Fibroblast of the aortic adventitia (primary cell): Measurements from ENCODE around the gene CEP89. TPM values are rescaled to one million over a fixed set of nuclear protein-coding genes. Genes with fewer than 3 reads are reported as not detected.
"Not testable (repeated sequence)": the region's sequence is repeated elsewhere in the genome, so short reads cannot be mapped to it uniquely, and the experiment has no call there.

Experiments used
- DNase-seq: peaks from one replicate; pipeline ENCODE4 v3.0.0-alpha.2; 2010; ENCODE audit warnings: low read depth
- H3K4me3 ChIP-seq: 2 replicates; pipeline ENCODE4 v1.5.1; 2011; ENCODE audit warnings: low read depth, mild to moderate bottlenecking, control low read depth, low read length, moderate library complexity
- total RNA-seq: library from RNA; depleted of rRNA; stranded (reverse); fragments of >200 nt; gene quantifications from 2 replicates; pipeline ENCODE4 v1.2.3, GENCODE V29; 2012; ENCODE audit warnings: low replicate concordance
- TF ChIP-seq, protein P1 (sequence below): IDR thresholded peaks from 2 replicates; pipeline ENCODE4 v1.5.1; 2011; ENCODE audit warnings: mild to moderate bottlenecking, low read length, control low read depth, inconsistent platforms; ENCODE audit not compliant: insufficient read depth

The CEP89 gene
- total RNA-seq, result 25.5 and 26.3 TPM in 2 replicates

DNA sequence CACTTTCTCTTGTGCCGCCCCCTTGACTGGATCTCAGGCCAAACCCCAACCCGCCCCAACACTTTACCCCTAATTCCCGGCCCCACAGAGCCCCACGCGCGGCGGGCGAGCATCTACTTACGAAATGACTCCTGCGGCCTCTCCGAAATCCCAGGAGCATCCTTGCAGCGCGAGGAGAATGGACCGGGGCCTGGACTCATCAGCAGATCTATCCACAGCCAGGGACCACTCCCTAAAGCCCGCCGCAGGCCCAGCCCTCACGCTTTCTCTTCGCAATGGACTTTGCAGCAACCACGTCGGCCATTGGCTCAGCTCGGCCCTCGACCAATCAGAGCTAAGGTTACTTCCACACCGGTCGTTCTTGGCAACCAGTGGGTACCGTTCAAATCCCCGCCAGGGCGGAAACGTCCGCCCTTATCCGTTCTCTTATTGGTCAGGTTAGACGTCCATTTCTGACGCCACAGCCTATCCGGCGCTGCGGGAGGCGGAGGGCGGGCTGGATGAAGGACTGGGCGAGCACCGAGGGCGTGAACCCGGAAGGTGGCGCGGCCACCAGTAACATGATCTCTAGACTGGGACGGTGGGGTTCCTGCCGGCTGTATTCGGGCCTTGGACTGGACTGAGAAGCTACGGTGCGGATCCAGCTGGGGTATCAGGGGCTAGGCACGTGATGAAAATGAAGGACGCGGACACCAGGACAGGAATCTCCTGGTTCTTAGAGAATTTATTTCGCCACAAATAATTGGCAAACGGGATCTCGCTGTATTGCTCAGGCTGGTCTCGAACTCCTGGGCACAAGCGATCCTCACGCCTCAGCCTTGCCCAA lies at the start of gene CEP89, which contains the start of gene FAAP24:
Gene CEP89, minus strand, starts transcription at position 244 of the 826 bp plus-strand sequence. Its CDS starts 84 bp downstream, at position 160.
Gene FAAP24, plus strand, starts transcription at position 528 of the 826 bp plus-strand sequence. CDS start 955 bp downstream, outside the sequence.
- TF ChIP-seq, protein P1, sequence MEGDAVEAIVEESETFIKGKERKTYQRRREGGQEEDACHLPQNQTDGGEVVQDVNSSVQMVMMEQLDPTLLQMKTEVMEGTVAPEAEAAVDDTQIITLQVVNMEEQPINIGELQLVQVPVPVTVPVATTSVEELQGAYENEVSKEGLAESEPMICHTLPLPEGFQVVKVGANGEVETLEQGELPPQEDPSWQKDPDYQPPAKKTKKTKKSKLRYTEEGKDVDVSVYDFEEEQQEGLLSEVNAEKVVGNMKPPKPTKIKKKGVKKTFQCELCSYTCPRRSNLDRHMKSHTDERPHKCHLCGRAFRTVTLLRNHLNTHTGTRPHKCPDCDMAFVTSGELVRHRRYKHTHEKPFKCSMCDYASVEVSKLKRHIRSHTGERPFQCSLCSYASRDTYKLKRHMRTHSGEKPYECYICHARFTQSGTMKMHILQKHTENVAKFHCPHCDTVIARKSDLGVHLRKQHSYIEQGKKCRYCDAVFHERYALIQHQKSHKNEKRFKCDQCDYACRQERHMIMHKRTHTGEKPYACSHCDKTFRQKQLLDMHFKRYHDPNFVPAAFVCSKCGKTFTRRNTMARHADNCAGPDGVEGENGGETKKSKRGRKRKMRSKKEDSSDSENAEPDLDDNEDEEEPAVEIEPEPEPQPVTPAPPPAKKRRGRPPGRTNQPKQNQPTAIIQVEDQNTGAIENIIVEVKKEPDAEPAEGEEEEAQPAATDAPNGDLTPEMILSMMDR, result no peak
- peak within 1 kb of the TSS; percentile 86 for H3K4me3 ChIP-seq
- peak; percentile 100 for DNase-seq

GRCh38 chr19:33010891-33011290 lies 39.1 kb upstream of the CEP89 start:
- DNase-seq, H3K4me3 ChIP-seq: not testable (repeated sequence)

DNA sequence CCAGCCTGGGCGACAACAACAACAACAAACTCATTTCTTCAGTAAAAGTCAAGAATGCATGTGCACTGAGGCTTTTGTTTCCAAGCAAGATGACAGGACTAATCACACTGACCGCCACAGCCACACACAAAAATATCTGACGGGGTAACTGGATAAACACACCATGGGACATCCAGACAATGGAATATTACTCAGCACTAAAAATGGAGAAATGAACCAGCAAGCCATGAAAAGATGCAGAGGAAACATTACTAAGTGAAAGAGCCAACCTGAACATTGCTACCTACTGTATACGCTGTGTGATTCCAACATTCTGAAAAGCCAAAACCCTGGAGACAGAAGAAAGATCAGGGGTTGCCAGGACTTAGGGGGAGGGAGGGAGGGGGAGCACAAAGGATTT lies 37.0 kb upstream of the CEP89 start:
- TF ChIP-seq, protein P1, result no peak
- DNase-seq, result no peak
- H3K4me3 ChIP-seq, result no peak overlapping the region

DNA sequence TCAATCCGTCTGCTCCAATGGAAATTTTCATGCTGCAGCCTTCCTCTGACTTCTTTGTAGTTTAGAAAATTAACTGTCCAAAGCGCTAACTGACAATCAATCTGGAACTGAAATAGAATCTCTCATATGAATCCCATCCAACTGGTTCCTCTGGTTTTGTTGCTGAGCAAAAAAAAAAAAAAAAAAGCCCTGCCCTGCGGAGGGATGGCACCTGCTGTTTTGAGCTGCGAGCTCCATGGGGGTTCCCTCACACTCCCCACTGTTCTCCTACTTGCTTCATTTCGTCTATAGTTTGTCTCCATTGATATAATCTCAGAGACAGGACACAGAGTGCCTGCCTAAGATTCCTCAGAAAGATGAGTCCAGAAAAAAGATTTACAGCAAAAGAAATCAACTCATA lies 33.7 kb upstream of the CEP89 start:
- TF ChIP-seq, protein P1, result no peak
- no peak overlapping the region for H3K4me3 ChIP-seq
- DNase-seq, result no peak

DNA sequence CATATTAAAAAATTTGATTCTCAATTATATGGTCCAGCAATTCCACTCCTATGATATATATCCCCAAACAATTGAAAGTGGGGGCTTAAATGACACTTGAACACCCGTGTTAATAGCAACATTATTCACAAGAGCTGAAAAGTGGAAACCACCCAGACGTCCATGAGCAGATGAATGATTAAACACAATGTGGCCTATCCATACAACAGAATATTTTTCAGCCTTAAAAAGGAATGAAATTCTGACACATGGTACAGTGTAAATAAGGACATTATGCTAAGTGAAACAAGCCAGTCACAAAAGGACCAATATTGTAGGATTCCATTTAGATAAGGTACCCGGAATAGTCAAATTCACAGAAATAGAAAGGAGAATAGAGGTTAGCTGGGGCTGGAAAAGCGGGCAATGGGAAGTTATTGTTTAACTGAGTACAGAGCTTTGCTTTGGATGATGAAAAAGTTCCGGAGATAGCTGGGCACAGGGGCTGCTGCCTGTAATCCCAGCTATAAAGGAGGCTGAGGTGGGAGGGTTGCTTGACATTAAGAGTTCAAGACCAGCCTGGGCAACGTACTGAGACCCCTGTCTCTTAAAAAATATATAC lies 31.8 kb upstream of the CEP89 start:
- not testable (repeated sequence) for DNase-seq, H3K4me3 ChIP-seq

GRCh38 chr19:33002126-33002865 lies 30.5 kb upstream of the CEP89 start:
- DNase-seq, H3K4me3 ChIP-seq: not testable (repeated sequence)

- no peak overlapping the region for H3K4me3 ChIP-seq
- TF ChIP-seq, protein P1, result no peak
- no peak for DNase-seq
Observed at GRCh38 chr19:33000910-33001309, 29.2 kb upstream of the CEP89 start.

DNA sequence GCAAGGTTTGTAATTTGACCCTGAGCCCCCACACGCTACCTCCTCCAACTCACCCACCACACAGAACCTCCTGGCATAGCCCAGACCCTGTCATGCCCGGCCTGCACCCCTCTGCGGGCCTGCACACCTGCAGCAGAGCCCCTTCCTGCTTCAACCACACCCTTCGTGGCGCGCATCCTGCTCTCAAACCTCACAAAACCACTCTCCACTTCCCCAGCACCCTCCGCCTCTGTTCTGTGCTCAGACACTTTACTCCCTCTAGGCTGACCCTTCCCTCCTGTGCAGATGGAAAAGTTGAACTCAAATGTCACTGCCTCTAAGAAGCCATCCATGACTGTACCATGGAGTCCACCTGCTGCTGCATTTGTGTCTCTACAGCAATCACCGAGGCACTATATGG lies 28.8 kb upstream of the CEP89 start:
- DNase-seq, result no peak
- H3K4me3 ChIP-seq, result no peak overlapping the region
- TF ChIP-seq, protein P1, result no peak
